PFSK-1 (cell line): ENCODE measurements around the gene PCDHA7.

Experiments
- FOXP2 ChIP-seq: optimal IDR thresholded peaks from 2 replicates; pipeline ENCODE3; 2011; ENCODE audit warnings: borderline replicate concordance, control low read depth, inconsistent platforms; ENCODE audit not compliant: insufficient read depth; ENCODE audit errors: extremely low read length, extremely low read depth
- POLR2AphosphoS5 ChIP-seq: IDR thresholded peaks from 2 replicates; pipeline ENCODE4 v1.6.1; 2012; ENCODE audit warnings: low read depth, mild to moderate bottlenecking, control low read depth, low read length, moderate library complexity
- SIN3A ChIP-seq: IDR thresholded peaks from 2 replicates; pipeline ENCODE4 v1.6.1; 2012; ENCODE audit warnings: mild to moderate bottlenecking, low read length, moderate library complexity, borderline replicate concordance; ENCODE audit not compliant: insufficient read depth
- TAF1 ChIP-seq: IDR thresholded peaks from 2 replicates; pipeline ENCODE4 v1.6.1; 2012; ENCODE audit warnings: low read length, control low read depth, borderline replicate concordance; ENCODE audit not compliant: insufficient read depth
- TF ChIP-seq, protein P1 (sequence below), 2 experiments: IDR thresholded peaks; 2 replicates each; pipeline versions ENCODE4 v1.6.1 to v1.8.0; 2011 to 2012; ENCODE audit warnings: low read depth in 2 of 2, low read length in 2 of 2, control low read depth in 1 of 2, inconsistent platforms in 1 of 2, mild to moderate bottlenecking in 1 of 2, moderate library complexity in 1 of 2; ENCODE audit not compliant: insufficient read depth in 1 of 2

PCDHA7 gene

DNA sequence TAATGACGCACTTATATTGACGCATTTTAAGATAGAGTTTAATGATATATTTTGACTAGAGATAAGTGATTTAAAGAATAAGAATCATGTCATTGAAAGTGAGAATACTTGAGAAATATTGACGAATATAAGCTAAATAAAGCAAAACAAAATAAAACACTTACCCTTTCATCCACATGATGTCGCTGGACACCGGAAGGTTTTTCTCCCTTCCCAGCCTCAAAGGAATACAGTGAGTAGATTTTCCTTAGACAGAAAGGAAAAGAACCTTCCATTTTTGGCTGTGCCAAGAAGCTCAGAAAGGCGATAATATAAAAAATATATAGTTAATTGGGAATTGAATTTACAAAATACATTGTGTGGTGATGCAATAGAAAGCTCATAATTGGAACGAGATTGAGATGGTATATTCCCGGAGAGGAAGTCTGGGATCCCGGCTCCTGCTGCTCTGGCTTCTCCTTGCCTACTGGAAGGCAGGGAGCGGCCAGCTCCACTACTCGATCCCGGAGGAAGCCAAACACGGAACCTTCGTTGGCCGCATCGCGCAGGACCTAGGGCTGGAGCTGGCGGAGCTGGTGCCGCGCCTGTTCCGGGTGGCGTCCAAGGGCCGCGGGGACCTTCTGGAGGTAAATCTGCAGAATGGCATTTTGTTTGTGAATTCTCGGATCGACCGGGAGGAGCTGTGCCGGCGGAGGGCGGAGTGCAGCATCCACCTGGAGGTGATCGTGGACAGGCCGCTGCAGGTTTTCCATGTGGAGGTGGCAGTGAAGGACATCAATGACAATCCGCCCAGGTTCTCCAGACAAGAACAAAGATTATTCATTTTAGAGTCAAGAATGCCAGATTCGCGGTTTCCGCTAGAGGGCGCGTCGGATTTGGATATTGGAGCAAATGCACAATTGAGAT is 12.4 kb upstream of the PCDHA7 start, which contains the start of gene PCDHA5:
TSS of gene PCDHA5 (plus strand) at position 239 of the 906 bp plus-strand sequence.
- TF ChIP-seq FOXP2 (no peak), POLR2AphosphoS5 (no peak)
- TF ChIP-seq, protein P1, sequence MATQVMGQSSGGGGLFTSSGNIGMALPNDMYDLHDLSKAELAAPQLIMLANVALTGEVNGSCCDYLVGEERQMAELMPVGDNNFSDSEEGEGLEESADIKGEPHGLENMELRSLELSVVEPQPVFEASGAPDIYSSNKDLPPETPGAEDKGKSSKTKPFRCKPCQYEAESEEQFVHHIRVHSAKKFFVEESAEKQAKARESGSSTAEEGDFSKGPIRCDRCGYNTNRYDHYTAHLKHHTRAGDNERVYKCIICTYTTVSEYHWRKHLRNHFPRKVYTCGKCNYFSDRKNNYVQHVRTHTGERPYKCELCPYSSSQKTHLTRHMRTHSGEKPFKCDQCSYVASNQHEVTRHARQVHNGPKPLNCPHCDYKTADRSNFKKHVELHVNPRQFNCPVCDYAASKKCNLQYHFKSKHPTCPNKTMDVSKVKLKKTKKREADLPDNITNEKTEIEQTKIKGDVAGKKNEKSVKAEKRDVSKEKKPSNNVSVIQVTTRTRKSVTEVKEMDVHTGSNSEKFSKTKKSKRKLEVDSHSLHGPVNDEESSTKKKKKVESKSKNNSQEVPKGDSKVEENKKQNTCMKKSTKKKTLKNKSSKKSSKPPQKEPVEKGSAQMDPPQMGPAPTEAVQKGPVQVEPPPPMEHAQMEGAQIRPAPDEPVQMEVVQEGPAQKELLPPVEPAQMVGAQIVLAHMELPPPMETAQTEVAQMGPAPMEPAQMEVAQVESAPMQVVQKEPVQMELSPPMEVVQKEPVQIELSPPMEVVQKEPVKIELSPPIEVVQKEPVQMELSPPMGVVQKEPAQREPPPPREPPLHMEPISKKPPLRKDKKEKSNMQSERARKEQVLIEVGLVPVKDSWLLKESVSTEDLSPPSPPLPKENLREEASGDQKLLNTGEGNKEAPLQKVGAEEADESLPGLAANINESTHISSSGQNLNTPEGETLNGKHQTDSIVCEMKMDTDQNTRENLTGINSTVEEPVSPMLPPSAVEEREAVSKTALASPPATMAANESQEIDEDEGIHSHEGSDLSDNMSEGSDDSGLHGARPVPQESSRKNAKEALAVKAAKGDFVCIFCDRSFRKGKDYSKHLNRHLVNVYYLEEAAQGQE (IDR thresholded peaks at IDR 0.05; ENCODE audit: insufficient read depth in 1 of 2, low read depth in 2 of 2, low read length in 2 of 2) = no peak

DNA sequence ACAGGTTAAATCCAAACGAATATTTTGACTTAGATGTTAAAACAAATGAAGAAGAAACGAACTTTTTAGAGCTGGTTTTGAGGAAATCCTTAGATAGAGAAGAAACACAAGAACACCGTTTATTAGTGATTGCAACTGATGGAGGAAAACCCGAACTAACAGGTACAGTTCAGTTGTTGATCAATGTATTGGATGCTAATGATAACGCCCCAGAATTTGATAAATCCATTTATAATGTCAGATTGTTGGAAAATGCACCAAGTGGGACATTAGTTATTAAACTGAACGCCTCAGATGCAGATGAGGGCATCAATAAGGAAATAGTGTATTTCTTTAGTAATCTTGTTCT is 11.8 kb upstream of the PCDHA7 start:
- no peak for TF ChIP-seq SIN3A
- TF ChIP-seq, protein P1 (IDR thresholded peaks at IDR 0.05; ENCODE audit: insufficient read depth in 1 of 2, low read depth in 2 of 2, low read length in 2 of 2) = no peak
- no peak for TF ChIP-seq POLR2AphosphoS5
- no peak for TF ChIP-seq FOXP2
- TF ChIP-seq TAF1 = no peak

DNA sequence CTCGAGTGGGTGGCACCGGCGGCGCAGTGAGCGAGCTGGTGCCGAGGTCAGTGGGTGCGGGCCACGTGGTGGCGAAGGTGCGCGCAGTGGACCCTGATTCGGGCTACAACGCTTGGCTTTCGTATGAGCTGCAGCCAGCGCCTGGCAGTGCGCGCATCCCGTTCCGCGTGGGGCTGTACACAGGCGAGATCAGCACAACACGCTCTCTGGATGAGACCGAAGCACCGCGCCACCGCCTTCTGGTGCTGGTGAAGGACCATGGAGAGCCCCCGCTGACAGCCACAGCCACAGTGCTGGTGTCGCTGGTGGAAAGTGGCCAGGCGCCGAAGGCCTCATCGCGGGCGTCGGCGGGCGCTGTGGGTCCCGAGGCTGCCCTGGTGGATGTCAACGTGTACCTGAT is 10.6 kb upstream of the PCDHA7 start:
- TF ChIP-seq FOXP2 (no peak), SIN3A (no peak)

DNA sequence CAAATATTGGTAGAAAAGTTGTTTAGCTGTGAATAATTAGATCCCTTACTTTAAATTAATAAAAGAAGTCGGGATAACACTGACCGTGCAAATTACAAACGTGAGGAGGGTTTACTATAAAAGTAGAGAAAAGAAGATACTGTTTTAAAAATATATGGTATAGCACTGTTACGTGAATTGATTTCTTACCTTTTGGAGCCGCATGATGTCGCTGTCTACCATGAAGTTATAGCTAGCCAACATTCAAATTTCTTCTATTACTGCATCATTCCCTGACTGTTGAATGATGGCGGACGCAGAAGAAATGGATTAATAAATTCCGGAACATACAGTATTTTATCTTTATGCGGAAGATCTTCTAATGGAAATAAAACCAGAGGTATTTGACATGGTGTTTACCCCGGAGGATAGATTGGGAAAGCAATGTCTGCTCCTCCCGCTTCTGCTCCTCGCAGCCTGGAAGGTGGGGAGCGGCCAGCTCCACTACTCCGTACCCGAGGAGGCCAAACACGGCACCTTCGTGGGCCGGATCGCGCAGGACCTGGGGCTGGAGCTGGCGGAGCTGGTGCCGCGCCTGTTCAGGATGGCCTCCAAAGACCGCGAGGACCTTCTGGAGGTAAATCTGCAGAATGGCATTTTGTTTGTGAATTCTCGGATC is 6.2 kb upstream of the PCDHA7 start, which contains the start of gene PCDHA6:
TSS of gene PCDHA6 (plus strand) at position 257 of the 658 bp plus-strand sequence. CDS start at position 389, 132 bp downstream.
- TF ChIP-seq TAF1 (no peak), FOXP2 (no peak), POLR2AphosphoS5 (no peak), SIN3A (no peak)
- TF ChIP-seq, protein P1 (IDR thresholded peaks at IDR 0.05; ENCODE audit: insufficient read depth in 1 of 2, low read depth in 2 of 2, low read length in 2 of 2) = no peak

DNA sequence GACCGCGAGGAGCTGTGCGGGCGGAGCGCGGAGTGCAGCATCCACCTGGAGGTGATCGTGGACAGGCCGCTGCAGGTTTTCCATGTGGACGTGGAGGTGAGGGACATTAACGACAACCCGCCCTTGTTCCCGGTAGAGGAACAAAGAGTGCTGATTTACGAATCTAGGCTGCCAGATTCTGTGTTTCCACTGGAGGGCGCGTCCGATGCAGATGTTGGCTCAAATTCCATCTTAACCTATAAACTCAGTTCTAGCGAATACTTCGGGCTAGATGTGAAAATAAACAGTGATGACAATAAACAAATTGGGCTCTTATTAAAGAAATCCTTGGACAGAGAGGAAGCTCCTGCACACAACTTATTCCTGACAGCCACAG is 5.7 kb upstream of the PCDHA7 start:
- TF ChIP-seq TAF1 (no peak), POLR2AphosphoS5 (no peak), FOXP2 (no peak)
- TF ChIP-seq, protein P1 (IDR thresholded peaks at IDR 0.05; ENCODE audit: insufficient read depth in 1 of 2, low read depth in 2 of 2, low read length in 2 of 2) = no peak
